GM06990 (cell line): ENCODE measurements around the gene TPI1.
"Not testable (repeated sequence)": the region's sequence is repeated elsewhere in the genome, so short reads cannot be mapped to it uniquely, and the experiment has no call there.

ENCODE experiments used
- DNase-seq: peaks from one replicate; pipeline ENCODE4 v3.0.0-alpha.2; 2011; ENCODE audit not compliant: insufficient read length; ENCODE audit errors: extremely low read depth
- H3K27me3 ChIP-seq: replicated peaks from 2 replicates; pipeline ENCODE4 v1.6.0; 2011; ENCODE audit warnings: low read length; ENCODE audit not compliant: control insufficient read depth, insufficient read depth
- H3K36me3 ChIP-seq: 2 replicates; pipeline ENCODE4 v1.5.1; 2011; ENCODE audit warnings: low read length; ENCODE audit not compliant: control insufficient read depth, insufficient read depth
- H3K4me3 ChIP-seq: replicated peaks from 2 replicates; pipeline ENCODE4 v1.5.1; 2011; ENCODE audit warnings: low read depth, mild to moderate bottlenecking, control low read depth, low read length
- CTCF ChIP-seq: IDR thresholded peaks from 2 replicates; pipeline ENCODE4 v1.5.1; 2011; ENCODE audit warnings: low read length, control low read depth, mild to moderate bottlenecking, inconsistent platforms; ENCODE audit not compliant: insufficient read depth, poor library complexity, severe bottlenecking

TPI1 gene

GRCh38 chr12:6883683-6884082 is 16.4 kb downstream of the TPI1 start:
- Histone ChIP-seq H3K4me3 (no peak overlapping the region), H3K27me3 (no peaks in the 10 kb centered on the region), H3K36me3 (peaks cover 8% of the 10 kb centered on the region)
- DNase-seq = no peak
- no peak for TF ChIP-seq CTCF

- no peak for TF ChIP-seq CTCF
- Histone ChIP-seq H3K4me3 (no peak overlapping the region), H3K27me3 (no peaks in the 10 kb centered on the region), H3K36me3 (peaks cover 8% of the 10 kb centered on the region)
- DNase-seq = no peak
Observed at GRCh38 chr12:6884539-6884938, 17.2 kb downstream of the TPI1 start.

GRCh38 chr12:6886206-6886999 is 19.1 kb downstream of the TPI1 start:
- not testable (repeated sequence) for H3K27me3 ChIP-seq, H3K4me3 ChIP-seq, H3K36me3 ChIP-seq, DNase-seq

GRCh38 chr12:6887460-6887859 is 20.1 kb downstream of the TPI1 start:
- no peak for DNase-seq
- Histone ChIP-seq H3K36me3 (peaks cover 8% of the 10 kb centered on the region), H3K4me3 (no peak overlapping the region), H3K27me3 (no peaks in the 10 kb centered on the region)
- no peak for TF ChIP-seq CTCF

GRCh38 chr12:6888360-6888759 is 21.0 kb downstream of the TPI1 start:
- Histone ChIP-seq H3K4me3 (no peak overlapping the region), H3K27me3 (no peaks in the 10 kb centered on the region), H3K36me3 (peaks cover 8% of the 10 kb centered on the region)
- TF ChIP-seq CTCF = no peak
- no peak for DNase-seq

GRCh38 chr12:6888794-6889193 is 21.5 kb downstream of the TPI1 start:
- H3K27me3 ChIP-seq, H3K4me3 ChIP-seq, DNase-seq, H3K36me3 ChIP-seq: not testable (repeated sequence)

GRCh38 chr12:6889775-6890573 is 22.6 kb downstream of the TPI1 start:
- not testable (repeated sequence) for H3K27me3 ChIP-seq, H3K36me3 ChIP-seq, H3K4me3 ChIP-seq, DNase-seq
